Activated CD4-positive, alpha-beta T cell treated with anti-CD3 and anti-CD28 coated beads for 24 hours (primary cell): Measurements from ENCODE around the gene STK40.

Experiments used
- DNase-seq, 2 donors: peaks; one replicate each; pipeline ENCODE4 v3.0.0-alpha.2; 2020; ENCODE audit warnings: low read depth in 2 of 2

STK40 gene

DNA sequence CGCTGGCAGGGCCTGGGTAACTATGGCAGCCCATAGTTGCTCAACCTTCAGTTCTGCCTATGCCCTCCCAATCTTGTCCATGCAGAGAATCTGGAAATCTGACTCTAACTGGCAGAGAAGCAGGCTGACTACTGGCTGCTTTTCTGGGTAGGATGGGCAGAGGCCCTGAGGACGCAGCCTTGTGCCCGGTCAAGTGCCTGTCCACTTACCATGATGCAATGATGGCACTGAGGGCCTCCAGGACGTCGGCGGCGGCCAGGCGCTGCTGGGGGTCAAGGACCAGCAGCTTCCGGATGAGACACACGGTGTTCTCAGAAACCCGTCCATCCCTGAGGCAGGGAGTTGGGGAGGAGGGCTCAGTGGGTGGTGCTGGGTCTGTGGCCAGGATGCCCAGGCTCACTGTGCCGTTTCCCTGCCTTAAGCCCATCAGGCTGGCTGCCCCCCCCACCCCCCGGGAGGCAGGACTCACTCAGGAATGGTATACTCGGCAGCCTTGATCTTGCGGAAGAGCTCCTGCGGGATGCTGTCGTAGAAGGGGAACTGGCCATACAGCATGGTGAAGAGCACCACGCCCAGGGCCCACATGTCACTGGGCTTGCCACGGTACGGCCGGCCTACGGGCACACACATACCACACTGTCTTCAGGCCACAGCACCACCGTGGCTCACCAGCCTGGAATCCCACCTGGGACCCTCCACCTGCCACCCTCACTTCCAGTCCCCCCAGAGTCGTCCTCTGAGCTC is 41.9 kb downstream of the STK40 start:
- DNase-seq, result no peak

DNA sequence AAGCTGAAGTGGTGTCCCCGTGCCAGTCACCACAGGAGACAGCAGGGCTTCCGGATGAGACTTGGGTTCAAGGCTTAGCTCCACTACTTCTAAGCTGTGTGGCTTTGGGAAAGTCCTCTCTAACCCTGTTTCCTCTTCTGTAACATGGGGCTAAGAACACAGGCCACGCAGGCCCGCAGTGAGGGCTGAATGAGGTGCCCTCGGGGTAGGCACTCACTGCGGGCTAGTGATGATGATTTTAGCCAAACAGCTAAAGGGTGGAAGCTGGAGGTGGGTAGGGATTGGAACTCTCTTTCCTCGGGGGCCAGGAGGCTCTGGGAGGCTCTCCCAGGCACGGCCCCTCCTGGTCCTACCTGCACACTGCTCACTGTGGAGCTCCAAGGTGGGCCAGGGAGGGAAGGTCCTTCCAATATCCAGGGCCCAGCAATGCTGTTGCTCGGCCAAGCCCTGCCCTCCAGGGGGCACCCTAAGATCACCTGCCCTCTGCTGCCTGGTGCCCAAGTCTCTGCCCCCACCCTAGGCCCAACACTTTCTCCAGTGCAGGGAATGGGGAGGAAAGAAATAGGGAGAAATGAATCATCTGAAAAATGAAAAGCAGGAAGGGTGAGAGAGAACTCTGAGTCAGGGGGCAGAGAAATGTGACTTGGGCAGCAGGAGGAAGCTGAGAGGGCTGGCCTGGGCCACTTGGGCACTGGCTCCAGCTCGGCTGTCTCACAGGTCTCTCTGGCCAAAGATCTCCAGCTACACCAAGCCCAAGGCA is 43.1 kb downstream of the STK40 start:
- DNase-seq, result no peak

DNA sequence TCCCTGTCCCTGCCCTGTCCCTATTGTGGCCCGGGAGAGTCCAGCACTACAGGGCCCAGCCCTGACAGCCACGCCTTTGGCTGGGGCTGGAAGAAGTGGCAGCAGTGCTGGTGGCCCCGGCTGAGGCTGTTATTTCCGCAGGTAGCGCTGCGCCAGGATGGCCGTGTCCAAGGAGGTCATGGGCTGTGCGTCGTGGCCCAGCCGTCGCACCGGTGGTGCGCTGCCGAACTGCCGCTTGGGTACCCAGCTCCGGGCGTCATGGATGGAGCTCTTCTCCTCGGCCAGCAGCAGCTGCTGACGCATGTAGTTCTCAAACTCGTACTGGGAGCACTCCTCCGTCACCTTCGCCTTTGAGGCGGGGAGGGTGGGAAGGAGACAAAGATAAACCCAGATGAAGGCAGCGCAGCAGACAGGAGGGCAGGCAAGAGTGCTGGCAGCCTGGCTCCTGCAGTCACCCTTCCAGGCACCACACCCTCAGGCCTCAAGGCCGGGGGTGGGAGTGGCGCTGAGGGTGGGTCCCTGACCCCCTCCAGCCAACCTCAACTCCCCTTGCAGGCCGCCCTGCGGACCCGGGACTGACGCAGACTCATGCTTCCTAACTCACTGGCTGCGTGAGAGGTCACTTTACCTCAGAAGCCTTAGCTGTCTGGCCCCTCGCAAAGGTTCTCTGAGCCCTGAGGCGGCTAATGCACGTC is 44.0 kb downstream of the STK40 start:
- no peak for DNase-seq

DNA sequence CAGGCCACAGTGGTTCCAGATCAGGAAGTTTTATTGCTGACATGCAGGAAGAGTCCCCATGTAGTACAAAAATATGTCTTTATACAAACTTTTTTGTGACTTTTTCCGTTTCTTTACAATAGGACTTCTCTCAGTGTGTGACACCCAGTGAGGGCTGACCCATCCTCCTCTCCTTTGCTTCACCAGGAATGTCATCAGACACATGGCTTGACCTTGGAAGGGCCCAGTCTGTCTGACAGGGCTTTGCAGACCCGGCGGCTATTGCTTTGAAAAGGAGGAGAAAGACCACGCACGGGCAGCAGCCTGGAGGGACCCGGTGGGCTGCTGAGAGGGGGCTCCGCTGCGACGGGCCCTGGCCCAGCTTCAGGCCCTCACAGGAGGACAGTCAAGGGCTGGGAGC is 46.1 kb downstream of the STK40 start:
- no peak for DNase-seq

DNA sequence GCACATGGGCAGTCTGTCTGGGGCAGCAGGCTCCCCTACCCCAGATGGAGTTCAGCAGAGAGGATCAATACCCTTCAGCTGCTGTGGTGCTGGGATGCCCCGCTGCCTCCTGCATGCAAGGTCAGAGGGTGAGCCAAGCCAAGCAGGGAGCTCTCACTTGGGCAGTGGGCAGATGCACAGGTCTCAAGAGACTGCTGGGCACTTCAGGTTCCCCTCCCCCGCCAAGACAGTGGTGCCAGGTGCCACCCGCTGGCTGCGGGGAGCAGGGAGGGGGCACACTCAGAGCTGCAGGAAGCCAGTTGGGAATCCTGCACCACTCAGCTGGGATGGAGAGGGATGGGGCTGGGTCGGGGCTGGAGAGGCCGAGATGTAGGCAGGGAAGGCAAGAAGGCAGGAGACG is 46.5 kb downstream of the STK40 start:
- DNase-seq, result no peak

DNA sequence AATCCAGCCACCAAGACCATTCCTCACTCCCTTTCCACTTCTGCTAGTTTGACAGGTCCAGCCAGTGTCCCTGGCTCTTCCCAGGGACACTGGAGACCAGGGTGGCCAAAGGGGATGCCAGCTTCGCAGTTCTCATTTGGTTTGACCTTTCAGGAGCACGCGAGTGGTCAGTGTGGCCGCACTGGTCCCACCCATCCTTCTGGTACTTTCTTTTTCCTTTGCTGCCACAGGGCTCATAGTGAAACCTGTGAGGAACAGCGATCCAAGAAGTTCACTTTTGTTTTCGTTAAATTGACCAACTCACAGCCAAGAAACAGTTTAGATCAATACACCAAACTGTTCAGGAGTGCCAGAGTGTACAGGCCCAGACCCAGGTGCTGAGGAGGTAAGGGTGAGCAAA is 47.9 kb downstream of the STK40 start:
- DNase-seq, result no peak

DNA sequence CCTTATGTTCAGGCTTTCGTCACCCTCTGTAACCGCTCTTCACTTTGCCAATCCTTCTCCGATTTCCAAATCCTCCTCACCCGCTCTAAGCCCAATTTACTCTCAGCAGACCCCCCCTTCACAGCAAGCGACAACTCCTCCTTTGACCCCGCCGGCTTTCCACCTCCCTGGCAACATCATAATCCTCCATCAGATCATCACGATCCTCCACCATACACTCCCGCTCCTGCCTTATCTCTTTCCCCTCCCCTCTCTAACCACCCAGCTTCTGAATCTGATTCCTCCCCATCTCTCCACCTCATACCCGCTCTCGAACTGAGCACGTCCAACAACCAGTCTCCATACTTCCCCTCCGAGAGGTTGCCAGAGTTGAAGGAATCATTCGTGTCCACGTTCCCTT is 54.8 kb downstream of the STK40 start:
- DNase-seq, result no peak

DNA sequence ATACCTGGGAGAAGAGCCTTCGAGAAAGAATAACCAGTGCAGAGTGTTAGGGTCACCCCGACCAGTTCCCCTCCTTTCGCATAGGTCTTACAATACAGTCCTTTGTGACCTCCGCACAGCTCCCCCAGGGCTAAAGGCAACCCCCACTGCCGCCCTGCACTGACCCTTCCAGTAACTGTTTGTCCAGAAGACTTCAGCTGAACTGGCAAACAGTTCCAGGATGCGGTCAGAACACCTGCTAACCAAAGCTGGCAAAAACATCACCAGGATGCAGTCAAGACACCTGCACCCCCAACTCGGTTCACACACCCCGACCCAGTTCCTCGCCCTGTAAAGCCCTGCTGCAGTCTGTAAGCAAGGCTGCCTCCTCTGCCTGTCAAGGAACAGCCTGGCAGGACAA is 55.9 kb downstream of the STK40 start:
- DNase-seq, result no peak

DNA sequence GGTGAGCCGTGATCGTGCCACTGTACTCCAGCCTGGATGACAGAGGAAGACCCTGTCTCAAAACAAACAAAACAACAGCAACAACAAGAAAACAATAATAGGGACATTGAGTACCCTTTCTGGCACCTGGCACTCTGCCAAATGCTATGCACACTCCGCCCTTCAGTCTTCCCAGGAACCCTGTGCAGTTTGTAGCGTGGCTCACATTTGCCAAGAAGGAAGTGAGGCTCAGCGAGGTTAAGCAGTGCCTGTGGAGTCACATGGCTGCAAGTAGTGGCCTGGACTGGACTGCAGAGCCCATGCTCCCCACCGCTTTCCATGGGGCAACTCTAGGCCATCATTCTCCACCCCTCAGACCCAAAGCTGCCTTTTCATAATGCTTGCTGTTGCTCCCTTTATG is 57.0 kb downstream of the STK40 start:
- DNase-seq, result no peak

DNA sequence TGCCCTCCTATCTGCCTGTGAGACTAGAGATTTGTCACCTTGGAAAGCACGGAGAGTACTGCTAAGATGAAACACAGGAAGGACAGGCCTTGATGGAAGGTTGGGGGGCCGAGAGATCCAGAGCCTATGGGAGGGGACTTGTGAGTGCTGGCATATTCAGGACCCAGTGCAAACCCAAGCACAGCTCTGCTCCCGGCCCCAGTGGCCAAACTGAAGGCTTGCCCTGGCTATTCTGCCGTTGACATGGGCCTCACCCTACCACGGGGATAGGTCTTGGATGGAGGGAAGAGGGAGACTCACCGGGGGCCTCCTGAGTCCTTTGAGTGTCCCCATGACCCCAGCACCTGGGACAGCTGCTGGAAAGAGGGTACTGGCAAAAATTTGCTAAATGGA is 57.6 kb downstream of the STK40 start:
- DNase-seq, result no peak

DNA sequence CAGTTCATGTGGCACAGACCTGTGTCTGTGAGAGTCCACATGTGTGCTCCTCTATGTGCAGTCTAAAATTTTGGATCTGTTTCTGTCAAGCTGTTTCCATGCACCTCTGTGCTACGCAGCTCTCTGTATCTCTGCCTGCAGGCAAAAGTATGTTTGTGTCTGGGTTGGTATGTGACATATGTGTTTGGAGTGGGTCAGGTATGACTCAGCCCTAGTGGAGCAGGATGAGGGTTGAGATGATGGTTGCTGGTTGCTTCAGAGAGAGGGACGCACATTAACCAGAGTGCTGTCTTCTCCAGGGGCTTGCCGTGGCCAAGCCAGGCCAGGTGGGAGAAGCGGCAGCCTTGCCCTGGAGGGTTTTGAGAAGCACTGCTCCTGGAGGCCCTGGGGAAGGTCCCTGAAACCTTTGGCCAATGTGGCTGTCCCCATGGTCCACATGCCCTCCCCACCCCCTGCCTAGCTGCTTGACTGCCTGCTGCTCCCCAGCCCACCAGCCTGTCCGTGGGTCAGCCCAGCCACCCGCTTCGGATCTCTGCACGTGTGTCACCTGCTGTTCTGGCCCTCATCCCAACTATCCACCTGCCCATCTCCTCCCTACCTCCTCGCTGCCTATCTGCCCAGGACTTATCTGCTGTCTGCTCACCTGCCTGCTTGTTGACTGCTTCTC is 58.2 kb downstream of the STK40 start:
- DNase-seq, result no peak

DNA sequence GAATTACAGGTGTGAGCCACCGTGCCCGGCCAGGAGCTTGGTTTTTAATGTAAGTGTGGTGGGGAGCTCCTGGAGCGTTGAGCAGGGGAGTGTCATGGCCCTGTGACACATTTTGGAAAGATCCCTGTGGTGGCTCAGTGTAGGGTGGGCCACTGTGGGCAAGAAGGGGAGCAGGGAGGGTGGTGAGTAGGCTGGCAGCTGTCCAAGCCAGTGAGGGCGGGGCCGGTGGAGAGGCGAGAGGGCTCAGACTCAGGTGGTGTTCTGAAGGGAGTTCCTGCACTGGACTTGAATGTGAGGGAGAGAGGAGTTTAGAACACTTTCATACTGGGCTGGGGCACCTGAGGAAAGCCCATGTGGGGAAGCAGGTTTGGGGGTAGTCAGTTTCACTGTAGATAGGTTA is 59.2 kb downstream of the STK40 start:
- no peak for DNase-seq

DNA sequence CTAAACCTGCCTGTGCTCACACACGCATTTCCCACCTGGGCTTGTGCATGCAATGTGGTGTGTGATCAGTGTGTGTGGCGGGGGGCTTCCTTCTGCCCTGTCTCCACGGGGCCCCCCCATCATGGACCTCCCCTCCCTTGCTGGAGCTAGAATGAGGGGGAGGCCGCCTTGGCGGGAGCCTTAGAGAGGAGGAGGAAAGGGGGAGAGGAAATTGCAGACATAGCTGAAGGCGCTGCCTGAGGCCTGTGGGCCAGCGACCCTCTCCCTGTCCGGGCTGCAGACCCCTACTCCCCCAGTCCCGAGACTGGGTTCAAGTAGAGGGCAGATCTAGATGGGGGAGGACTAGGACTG is 61.4 kb downstream of the STK40 start:
- DNase-seq, result no peak

DNA sequence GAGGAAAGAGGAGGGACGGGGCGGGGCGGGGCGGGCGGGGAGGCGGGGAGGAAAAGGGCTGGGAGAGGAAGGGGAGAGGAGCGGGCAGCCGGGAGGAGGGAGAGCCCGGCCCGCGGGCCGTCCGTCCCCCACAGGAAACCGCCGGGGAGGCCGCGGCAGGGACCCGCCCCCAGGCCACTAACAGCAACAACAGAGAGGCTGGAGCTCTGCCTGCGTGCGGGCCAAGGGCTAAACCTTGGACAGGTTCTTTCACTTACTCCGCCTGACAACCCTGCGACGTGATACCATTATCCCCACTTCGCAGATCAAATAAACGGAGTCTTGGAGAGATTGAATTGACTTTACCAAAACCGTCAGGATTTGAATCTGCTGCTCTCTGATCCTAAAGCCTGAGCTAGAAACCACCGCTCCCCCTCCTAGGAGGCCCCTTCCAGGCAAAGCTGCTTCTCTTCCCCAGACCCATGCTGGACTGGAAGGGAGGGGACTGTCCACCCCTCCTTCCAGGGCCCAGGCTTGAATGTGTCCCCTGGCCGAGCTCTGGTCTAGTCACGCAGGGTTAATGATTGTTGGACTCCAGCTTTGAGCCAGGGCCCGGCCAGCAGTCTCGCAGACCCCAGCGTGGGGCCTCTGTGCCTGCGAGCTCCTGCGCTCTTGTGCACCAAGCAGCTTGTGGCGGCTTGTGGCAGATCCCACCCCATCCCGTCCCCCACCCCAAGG is 61.9 kb downstream of the STK40 start, which contains the start of gene EVA1B:
Gene EVA1B, minus strand, starts transcription at position 10 of the 717 bp plus-strand sequence. CDS start 608 bp downstream, outside the sequence.
- DNase-seq, result no peak

DNA sequence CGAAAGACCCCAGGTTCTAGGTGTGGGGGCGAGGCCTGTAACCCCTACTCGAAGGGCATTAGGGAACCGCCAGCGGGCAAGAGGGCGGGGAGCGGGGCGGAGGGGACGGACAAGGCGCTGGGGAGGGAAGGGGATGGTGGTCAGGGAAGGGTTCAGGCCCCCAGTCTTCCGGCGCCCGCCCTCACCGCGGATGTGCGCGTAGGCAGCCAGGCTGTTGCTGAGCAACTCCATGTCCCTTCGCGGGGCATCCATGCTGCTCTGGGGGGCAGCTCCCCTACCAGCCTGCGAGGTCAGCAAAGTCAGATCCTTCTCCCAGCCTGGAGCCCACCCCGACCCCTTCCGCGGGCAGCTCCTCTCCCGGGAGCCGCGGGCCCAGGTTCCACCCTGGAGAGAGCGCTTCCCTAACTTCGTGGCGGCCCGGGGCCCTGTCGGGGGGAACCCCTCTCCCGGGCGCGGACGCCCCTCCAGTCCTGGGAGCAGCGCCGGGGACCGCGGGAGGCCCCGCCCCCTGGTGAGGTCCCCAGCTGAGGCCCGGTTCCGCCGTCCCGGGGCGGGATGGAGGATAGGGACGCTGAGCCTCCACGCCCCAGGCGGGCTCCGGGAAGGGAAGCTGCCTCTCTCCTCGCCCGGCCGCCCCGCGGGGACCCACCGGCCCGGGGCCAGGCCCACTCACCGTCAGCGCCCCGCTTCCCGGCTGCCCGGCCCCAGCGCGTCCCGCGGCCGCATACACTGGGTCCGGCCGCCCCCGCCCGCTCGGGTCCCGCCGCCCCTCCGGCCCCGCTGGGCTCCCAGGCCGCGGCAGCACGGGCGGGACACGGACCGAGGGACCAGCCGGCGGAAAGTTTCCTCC is 62.7 kb downstream of the STK40 start:
- no peak for DNase-seq

DNA sequence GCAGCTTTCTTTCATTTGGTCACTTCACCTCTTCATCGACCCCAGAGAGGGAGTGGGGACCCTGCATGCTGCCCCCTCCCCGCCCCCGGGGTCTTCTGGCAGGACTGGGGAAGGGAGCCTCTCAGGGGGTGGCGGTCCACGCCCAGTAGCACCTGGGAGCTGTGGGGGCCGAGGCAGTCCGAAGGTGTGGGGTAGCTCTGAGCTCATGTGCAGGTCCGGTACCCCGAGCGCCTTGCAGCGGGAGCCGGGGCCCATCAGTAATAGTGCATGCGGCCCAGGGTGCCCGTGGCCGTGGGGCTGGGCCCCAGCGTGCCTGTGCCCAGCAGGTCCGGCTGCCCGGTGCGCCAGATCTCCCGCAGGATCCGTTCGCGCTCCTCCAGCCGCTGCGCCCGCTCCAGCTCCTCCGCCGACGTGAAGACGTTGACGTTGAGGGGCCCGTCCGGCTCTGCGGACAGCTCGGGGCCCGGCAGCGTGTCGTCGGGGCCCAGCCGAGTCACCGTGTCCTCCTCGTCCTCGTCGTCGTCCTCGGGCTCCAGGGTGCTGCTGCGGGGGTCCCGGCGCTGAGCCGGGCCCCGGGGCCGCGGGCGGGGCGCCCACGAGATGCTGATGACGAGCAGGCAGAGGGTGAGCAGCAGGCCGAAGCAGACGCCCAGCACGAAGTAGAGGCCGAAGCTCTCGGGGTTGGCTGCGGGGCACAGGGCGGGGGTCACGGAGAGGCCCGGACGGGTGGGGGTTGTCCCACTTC is 63.5 kb downstream of the STK40 start:
- no peak for DNase-seq

DNA sequence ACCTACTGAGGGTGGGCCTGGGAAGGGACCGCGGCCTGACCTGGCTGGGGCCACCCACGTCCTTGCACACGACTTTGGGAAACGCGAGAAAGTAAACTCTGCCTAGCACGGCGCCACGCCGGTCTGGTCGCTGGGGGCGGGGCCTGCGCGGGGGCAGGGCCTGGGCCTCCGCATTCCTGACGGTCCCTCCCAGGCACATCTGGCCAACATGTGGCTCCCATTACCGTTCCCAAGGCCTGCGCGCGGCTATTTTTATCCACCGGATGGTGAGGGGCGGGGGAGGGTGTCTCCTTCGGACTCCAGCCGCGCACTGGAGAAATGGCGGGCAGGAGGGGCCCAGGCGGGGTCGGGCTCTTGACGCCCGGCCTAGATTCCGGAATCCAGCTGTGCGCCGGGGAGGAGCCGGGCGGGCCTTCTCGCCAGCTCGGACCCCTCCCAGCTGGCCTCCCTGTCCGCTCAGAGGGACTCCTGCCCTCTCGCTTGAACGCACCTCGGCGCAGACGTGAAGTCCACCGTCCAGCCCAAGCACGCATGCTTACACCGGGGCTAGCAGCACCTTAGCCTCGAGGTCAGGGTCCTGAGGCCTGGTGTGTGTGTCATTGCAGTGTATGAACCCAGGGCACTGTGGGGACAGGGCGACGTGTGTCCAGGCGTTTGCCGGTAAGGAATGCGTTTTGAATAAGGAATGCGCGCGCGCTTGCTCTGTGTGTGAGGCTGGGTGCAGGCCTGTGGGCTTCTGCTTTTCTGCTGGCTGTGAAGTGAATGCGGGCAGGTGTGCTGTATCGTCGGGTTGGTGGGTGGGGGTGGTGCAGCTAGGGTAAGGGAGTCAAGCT is 64.4 kb downstream of the STK40 start:
- no peak for DNase-seq

DNA sequence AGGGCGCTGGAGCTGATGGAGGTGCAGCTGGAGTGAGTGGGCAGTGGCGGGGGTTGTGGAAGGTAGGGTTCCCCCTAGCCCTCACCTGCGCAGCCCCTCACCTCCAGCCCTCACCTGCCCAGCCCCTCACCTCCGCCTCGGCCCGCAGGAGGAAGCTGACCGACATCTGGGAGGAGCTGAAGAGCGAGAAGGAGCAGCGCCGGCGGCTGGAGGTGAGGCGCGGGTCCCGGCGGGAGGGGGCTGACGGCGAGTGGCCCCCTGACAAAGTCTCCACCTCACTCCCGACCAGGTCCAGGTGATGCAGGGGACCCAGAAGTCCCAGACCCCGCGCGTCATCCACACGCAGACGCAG is 65.0 kb downstream of the STK40 start:
- no peak for DNase-seq

DNA sequence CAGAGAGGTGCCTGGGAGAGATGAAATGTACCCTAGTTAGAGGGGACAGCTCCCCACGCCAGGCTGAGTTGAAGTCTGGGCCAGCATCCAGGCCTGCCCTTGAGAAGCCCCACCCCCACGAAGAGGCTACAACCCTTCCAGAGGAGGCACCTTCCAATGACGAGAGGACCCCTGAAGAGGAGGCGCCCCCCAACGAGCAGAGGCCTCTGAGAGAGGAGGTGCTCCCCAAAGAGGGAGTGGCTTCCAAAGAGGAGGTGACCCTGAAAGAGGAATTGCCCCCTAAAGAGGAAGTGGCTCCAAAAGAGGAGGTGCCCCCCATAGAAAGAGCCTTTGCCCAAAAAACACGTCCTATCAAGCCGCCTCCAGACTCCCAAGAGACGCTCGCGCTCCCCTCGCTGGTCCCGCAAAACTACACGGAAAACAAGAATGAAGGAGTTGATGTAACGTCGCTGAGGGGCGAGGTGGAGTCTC is 65.4 kb downstream of the STK40 start:
- DNase-seq, result no peak
